Psoas muscle (tissue), 8 donors: ENCODE results near the gene GOLGA8M. TPM values are rescaled to one million over a fixed set of nuclear protein-coding genes. Genes with fewer than 3 reads are reported as not detected.
"Not testable (repeated sequence)": the region's sequence is repeated elsewhere in the genome, so short reads cannot be mapped to it uniquely, and the experiment has no call there.

ENCODE experiments used
- ATAC-seq, 4 donors: fragments of 200-7000 bp; cut with Tn5 transposase; one replicate each; pipeline ENCODE4 v1.9.1; 2020; ENCODE audit warnings: moderate library complexity in 3 of 4, mild to moderate bottlenecking in 2 of 4
- DNase-seq, 2 donors: peaks; one replicate each; pipeline ENCODE4 v3.0.0-alpha.2; 2020
- H3K27ac ChIP-seq: fragments of 200-600 bp; one replicate; pipeline ENCODE4 v1.8.0; 2022
- H3K27me3 ChIP-seq, 3 donors: fragments of 200-600 bp in 1 of 3; one replicate each; pipeline versions ENCODE4 v1.6.1 to v1.8.0; 2013 to 2022; ENCODE audit warnings: low read length in 2 of 3, mild to moderate bottlenecking in 2 of 3, moderate library complexity in 1 of 3; ENCODE audit not compliant: insufficient read depth in 3 of 3
- H3K36me3 ChIP-seq, 2 donors: fragments of 200-600 bp in 1 of 2; one replicate each; pipeline versions ENCODE4 v1.6.1 to v1.8.0; 2013 to 2022; ENCODE audit warnings: low read depth in 1 of 2, mild to moderate bottlenecking in 1 of 2, moderate library complexity in 1 of 2; ENCODE audit not compliant: insufficient read depth in 1 of 2
- H3K4me1 ChIP-seq: fragments of 200-600 bp; one replicate; pipeline ENCODE4 v1.8.0; 2022
- H3K4me3 ChIP-seq: fragments of 200-600 bp; one replicate; pipeline ENCODE4 v1.8.0; 2022; ENCODE audit warnings: mild to moderate bottlenecking
- H3K9me3 ChIP-seq: fragments of 200-600 bp; one replicate; pipeline ENCODE4 v1.8.0; 2022
- WGBS, 3 donors: extraction: QIAGEN DNeasy Blood & Tissue Kit; methylation state at CpG; one replicate each; pipeline versions ENCODE4 v1.1.6 to v1.1.7; 2013; 5-methylcytosine and 5-hydroxymethylcytosine counted together
- intact Hi-C, 2 donors: fragments of 100-400 bp; cut with DNase I; formaldehyde crosslinking; loops; one replicate each; pipeline versions ENCODE4 v1.11.0 to v1.14.2; 2022
- polyA plus RNA-seq, 3 donors: library from polyadenylated mRNA; stranded (reverse); fragments of 200-250 nt; gene quantifications; one replicate each; pipeline ENCODE4 v1.2.3, GENCODE V29; 2013
- total RNA-seq, 4 donors: library from RNA; stranded (reverse); fragmentation: NEBNext Ultra II Directional in 2 of 4; extraction: Animal tissue kit (Norgen Biotek cat#: 25700) in 2 of 4; gene quantifications; one replicate each; pipeline versions ENCODE4 v1.2.1 to v1.2.4, GENCODE V29; 2021 to 2023
- donor health status: healthy with polysubstance abuse.
- donor health status: DM: no; HTN: no; CAD: no; lungs with moderate emphysema.
- donor health status: Bipolar disorder and iron deficiency.
- donor health status: healthy.
- donor health status: DM: yes; HTN: yes; CAD: no.
- donor health status: DM: no; HTN: no; CAD: no.
- donor health status: DM: no; HTN: no; CAD: no.
- donor health status: DM: yes; HTN: yes; CAD: no.

The GOLGA8M gene
- total and polyA plus RNA-seq, 7 donors: 0.05 to 0.79 (median 0.44) TPM; not detected in 1

- H3K36me3 ChIP-seq, H3K27me3 ChIP-seq, intact Hi-C loops, H3K4me3 ChIP-seq, H3K9me3 ChIP-seq, H3K27ac ChIP-seq, H3K4me1 ChIP-seq, DNase-seq, ATAC-seq: not testable (repeated sequence)
- no CpG with 5 or more reads among the region's 2 CpGs for WGBS, 3 donors
Observed at GRCh38 chr15:28673533-28673932, 38.7 kb downstream of the GOLGA8M start.

- H3K9me3 ChIP-seq, H3K4me1 ChIP-seq, H3K27ac ChIP-seq, H3K4me3 ChIP-seq, intact Hi-C loops, DNase-seq, H3K27me3 ChIP-seq, ATAC-seq, H3K36me3 ChIP-seq: not testable (repeated sequence)
- WGBS, 3 donors: no CpG with 5 or more reads among the region's 3 CpGs
Observed at GRCh38 chr15:28672122-28672521, 40.1 kb downstream of the GOLGA8M start.

GRCh38 chr15:28666402-28666801 is 45.8 kb downstream of the GOLGA8M start:
- DNase-seq, H3K36me3 ChIP-seq, H3K4me1 ChIP-seq, H3K9me3 ChIP-seq, intact Hi-C loops, H3K27ac ChIP-seq, H3K4me3 ChIP-seq, H3K27me3 ChIP-seq, ATAC-seq: not testable (repeated sequence)
- WGBS, 3 donors: no CpG with 5 or more reads among the region's 4 CpGs

GRCh38 chr15:28664575-28664974 is 47.6 kb downstream of the GOLGA8M start:
- ATAC-seq, H3K9me3 ChIP-seq, H3K27me3 ChIP-seq, DNase-seq, H3K4me3 ChIP-seq, H3K27ac ChIP-seq, H3K4me1 ChIP-seq, H3K36me3 ChIP-seq, intact Hi-C loops: not testable (repeated sequence)
- 83 to 87% (median 85%) methylated on average over 6 of the region's 6 CpGs for WGBS, 3 donors

GRCh38 chr15:28663717-28664116 is 48.5 kb downstream of the GOLGA8M start:
- H3K36me3 ChIP-seq, H3K4me1 ChIP-seq, H3K4me3 ChIP-seq, DNase-seq, H3K27ac ChIP-seq, H3K9me3 ChIP-seq, H3K27me3 ChIP-seq, intact Hi-C loops: not testable (repeated sequence)
- ATAC-seq: peak in 1 of 4 donors; percentile 48
- WGBS, 3 donors: no CpG with 5 or more reads among the region's 11 CpGs

GRCh38 chr15:28660750-28661149 is 51.5 kb downstream of the GOLGA8M start:
- H3K27me3 ChIP-seq, H3K4me1 ChIP-seq, ATAC-seq, H3K9me3 ChIP-seq, intact Hi-C loops, H3K27ac ChIP-seq, DNase-seq, H3K4me3 ChIP-seq: not testable (repeated sequence)
- no CpG with 5 or more reads among the region's 7 CpGs for WGBS, 3 donors
- peaks cover 0 to 10% of the 10 kb centered on the region in 2 donors for H3K36me3 ChIP-seq

GRCh38 chr15:28656018-28656360 is 56.2 kb downstream of the GOLGA8M start:
- DNase-seq, H3K4me1 ChIP-seq, H3K27me3 ChIP-seq, H3K27ac ChIP-seq, ATAC-seq, intact Hi-C loops, H3K4me3 ChIP-seq, H3K9me3 ChIP-seq: not testable (repeated sequence)
- no CpG with 5 or more reads among the region's 4 CpGs for WGBS, 3 donors
- H3K36me3 ChIP-seq: peaks cover 0 to 12% of the 10 kb centered on the region in 2 donors

- intact Hi-C loops: not testable (repeated sequence)
Observed at GRCh38 chr15:28655329-28656017, 56.7 kb downstream of the GOLGA8M start.

GRCh38 chr15:28654194-28654593 is 58.0 kb downstream of the GOLGA8M start:
- DNase-seq, intact Hi-C loops, H3K4me1 ChIP-seq, ATAC-seq, H3K27ac ChIP-seq, H3K4me3 ChIP-seq, H3K27me3 ChIP-seq, H3K9me3 ChIP-seq: not testable (repeated sequence)
- peaks cover 0 to 12% of the 10 kb centered on the region in 2 donors for H3K36me3 ChIP-seq
- 60 to 95% (median 60%) methylated on average over 1 to 5 of the region's 11 CpGs for WGBS, 3 donors

More at GRCh38 chr15:28655329-28656017, 56.7 kb downstream of the GOLGA8M start:
- peaks cover 0 to 12% of the 10 kb centered on the region in 2 donors for H3K36me3 ChIP-seq
- 93 to 97% (median 94%) methylated on average over 10 to 26 of the region's 30 CpGs for WGBS, 3 donors
- not testable (repeated sequence) for H3K4me1 ChIP-seq, H3K27me3 ChIP-seq, H3K9me3 ChIP-seq, ATAC-seq, DNase-seq, H3K4me3 ChIP-seq, H3K27ac ChIP-seq

GRCh38 chr15:28652538-28652937 is 59.7 kb downstream of the GOLGA8M start:
- H3K4me3 ChIP-seq, H3K27ac ChIP-seq, ATAC-seq, intact Hi-C loops, H3K4me1 ChIP-seq, H3K27me3 ChIP-seq, DNase-seq, H3K9me3 ChIP-seq: not testable (repeated sequence)
- H3K36me3 ChIP-seq: peaks cover 0 to 12% of the 10 kb centered on the region in 2 donors
- 89 to 96% (median 96%) methylated on average over 10 of the region's 10 CpGs for WGBS, 3 donors
